Stimulated activated CD4-positive, alpha-beta T cell treated with anti-CD3 and anti-CD28 coated beads, TNF-alpha, amount 100 ng/mL, for 48 hours (primary cell): Measurements from ENCODE around the gene GNAI3.

Experiments used
- DNase-seq, 3 donors: peaks; one replicate each; pipeline ENCODE4 v3.0.0-alpha.2; 2020; ENCODE audit warnings: low read depth in 3 of 3

Gene GNAI3

GRCh38 chr1:109637446-109637845, 89.0 kb downstream of the GNAI3 start:
- DNase-seq: no peak

GRCh38 chr1:109639063-109639840, 90.8 kb downstream of the GNAI3 start:
- DNase-seq: no peak

DNA sequence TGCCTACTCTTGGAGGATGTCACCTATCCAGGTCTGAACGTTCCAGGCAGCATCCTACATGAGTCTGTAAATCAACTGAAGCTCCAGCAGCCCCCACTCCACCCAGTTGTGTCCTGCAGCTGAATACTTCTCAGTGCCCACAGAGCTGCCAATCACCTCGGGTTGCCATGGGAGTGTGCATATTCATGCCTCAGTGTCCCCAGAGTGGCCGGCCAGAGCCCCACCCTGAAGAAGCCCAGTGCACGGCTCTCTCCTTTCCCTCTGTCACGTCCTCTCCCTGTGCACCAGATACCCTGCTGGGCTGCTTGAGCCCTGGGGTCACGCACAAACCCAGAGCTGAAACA, 91.4 kb downstream of the GNAI3 start:
- no peak for DNase-seq

DNA sequence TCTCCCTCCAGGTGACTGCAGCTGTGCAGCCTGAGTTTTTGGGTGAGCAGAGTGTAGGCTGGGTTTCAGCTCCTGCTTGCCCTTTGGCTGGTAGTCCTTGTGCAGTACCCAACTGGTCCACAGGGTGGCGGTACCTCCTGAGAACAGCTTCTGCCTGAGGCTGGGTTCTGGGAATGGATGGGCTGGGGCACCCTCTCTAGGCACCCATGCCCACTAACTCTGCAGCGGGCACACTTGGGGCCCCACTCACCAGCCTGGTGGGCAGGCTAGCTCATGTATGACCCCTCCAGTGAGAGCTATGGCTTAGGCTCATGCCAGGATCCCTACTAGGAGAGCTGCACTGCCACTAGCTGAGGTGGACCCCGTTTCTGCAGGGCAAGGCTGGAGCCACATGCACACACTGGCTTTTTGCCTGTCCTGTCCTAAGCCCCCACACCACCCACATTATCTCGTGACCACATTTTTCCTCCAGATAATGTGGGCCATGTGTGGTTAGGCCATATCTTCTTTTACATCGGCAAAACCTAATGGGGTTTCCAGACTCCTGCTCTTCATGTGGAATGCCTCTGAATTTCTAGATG, 92.0 kb downstream of the GNAI3 start:
- peak; percentile 82 to 91 (median 89) for DNase-seq

DNA sequence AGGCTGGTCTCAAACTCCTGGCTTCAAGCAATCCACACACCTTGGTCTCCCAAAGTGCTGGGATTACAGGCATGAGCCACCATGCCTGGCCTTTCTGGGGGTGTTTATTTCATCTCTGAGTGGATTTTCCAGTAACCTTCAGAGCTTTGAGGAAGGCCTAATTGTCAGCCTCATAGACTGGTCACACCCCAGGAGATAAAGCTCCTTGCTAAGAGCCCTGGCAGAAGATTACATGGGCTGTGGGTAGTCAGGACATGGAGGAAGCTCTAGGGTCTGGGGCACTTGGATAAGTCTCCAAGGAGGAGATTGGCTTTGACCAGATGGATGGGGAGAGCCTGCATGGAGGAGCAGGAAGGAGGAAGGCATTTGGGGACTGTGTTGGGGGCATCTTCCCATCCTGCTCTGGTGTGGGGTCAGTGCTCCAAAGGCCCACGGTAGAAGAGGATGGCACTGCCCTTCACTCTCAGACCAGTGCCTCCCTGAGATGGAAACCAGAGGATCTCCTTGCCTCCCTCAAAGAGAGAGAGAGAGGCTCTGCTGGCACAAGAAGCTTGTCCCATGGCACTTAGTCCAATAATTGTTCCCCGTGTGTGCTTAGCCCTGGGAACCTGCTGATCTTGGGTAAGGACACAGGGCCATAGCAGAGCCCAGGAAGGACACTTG, 92.8 kb downstream of the GNAI3 start:
- DNase-seq: no peak

DNA sequence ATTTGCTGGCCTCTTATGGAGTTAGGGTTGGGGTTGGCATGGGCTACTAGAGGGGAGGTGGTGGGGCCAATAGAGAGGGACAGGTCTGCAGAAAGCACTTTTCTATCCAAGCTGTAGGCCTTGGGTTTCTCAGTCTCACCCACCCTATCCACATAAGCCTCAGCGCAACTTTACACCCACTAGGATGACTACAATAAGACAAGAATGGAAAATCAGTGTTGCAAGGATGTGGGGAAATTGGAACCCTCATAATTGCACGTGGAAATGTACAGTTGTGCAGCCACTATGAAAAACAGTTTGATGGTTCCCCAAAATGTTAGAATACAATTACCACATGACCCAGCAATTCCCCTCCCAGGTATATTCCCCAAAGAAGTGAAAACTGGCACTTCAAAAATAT, 93.4 kb downstream of the GNAI3 start:
- DNase-seq: no peak

DNA sequence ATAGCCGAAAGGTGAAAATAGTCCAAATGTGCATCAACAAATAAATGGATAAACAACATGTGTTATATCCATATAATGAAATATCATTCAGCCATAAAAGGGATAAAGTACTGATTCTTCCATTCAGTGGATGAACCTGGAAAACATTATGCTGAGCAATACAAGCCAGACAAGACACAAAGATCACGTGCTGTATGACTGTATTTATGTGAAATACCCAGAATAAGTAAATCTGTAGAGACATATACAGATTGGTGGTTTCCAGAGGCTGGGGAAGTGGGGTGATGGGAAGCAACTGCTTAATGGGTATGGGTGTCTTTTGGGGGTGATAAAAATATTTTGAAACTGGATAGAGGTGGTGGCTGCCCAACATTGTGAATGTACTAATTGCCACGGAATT, 94.2 kb downstream of the GNAI3 start:
- no peak for DNase-seq

- peak; percentile 74 to 91 (median 81) for DNase-seq
These were observed 95.2 kb downstream of the GNAI3 start for GRCh38 chr1:109643385-109644230.

- no peak for DNase-seq
These were observed 96.3 kb downstream of the GNAI3 start for GRCh38 chr1:109644670-109645069.

GRCh38 chr1:109649491-109649914, 101.1 kb downstream of the GNAI3 start:
- no peak for DNase-seq

DNA sequence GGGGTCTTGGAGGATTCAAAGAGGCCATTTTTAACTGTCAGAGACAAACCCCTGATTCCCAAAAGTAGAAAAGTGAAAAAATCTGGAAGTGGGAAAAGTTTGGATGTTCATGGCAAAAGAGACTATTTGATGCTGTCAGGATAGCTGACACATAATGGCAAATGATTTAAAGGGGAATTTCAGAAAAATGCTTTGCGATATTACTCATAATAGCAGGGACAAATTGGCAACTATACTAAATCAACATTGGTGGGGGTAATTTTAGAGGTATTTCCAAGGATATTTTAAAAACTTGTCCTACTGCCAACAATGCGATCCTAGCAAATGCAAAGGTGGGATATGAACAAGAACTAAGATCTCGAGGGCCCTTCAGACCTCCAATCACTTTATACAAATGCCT, 102.2 kb downstream of the GNAI3 start:
- no peak for DNase-seq

DNA sequence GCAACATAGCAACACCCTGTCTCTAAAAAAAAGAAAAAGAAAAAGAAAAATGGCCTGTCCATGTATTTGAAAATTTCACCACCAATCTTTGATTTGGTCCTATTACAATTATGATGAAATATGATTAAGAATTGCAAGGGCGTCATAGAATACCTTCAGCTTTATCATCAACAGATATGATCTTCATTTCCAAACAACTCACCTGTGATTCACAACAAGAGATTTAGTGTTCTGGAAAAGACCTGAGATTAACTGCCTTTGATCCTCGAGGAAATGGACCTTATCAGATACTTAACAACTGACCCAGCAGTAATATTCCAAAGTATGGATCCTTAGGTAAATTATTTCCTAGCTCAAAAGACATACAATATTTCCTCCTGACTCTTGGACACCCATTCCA, 104.0 kb downstream of the GNAI3 start:
- no peak for DNase-seq

- DNase-seq: no peak
These were observed 104.9 kb downstream of the GNAI3 start for GRCh38 chr1:109653306-109653705.

DNA sequence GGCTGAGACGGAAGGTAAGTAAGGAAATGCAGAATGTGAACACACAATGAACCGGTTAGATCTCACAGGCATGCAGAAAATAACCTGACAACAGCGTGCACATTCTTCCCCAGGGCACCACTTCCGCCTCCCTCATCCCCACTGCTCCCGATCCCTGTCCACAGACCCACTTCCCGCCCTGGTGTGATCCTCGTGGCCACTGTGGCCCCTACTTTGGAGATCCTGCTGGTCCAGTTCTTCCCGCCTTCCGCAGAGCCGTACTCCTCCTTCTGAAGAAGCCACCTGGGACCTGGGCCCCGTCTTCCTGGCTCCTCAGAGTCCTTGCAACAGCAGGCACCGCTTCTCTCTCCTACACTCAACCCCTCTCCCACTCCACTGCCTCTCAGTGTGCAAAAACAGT, 106.1 kb downstream of the GNAI3 start:
- no peak for DNase-seq

GRCh38 chr1:109655615-109656519, 107.5 kb downstream of the GNAI3 start, which contains the start of gene GSTM4:
TSS of gene GSTM4 (plus strand) at chr1:109656099. CDS start at chr1:109656390, 291 bp downstream.
- DNase-seq: peak; percentile 46 to 69 (median 48)

DNA sequence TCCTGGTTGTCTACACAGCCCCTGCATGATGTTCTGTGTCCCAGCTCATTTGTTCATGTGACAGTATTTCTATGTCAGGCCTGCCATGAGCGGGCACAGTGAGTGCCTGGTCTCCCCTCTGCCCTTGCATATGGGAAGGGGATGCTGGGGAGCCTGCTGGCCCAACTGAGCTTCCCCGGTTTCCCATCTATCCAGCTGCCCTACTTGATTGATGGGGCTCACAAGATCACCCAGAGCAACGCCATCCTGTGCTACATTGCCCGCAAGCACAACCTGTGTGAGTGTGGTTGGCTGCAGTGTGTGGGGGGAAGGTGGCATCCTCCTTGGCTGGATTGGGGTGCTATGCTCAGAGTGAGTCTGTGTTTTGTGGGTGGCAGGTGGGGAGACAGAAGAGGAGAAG, 109.0 kb downstream of the GNAI3 start:
- DNase-seq: no peak

GRCh38 chr1:109657970-109658369, 109.6 kb downstream of the GNAI3 start:
- no peak for DNase-seq

DNA sequence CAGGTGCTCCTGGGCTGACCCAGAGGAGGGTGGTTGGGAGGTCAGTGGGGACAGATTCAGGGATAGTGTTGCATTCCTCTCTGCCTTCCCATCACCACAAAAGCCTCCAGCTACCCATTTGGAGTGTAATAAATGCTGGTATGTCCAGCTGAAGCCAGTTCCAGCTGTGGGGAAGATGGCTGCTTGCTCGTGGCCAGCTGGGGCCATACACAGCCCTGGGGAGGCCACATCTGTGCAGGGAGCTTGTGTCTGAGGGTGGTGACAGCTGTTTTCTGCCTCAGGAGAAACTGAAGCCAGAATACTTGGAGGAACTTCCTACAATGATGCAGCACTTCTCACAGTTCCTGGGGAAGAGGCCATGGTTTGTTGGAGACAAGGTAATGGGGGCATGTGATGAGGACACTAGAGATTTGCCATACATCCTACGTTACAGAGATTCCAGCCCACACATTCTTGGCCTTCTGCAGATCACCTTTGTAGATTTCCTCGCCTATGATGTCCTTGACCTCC, 110.2 kb downstream of the GNAI3 start:
- no peak for DNase-seq

DNA sequence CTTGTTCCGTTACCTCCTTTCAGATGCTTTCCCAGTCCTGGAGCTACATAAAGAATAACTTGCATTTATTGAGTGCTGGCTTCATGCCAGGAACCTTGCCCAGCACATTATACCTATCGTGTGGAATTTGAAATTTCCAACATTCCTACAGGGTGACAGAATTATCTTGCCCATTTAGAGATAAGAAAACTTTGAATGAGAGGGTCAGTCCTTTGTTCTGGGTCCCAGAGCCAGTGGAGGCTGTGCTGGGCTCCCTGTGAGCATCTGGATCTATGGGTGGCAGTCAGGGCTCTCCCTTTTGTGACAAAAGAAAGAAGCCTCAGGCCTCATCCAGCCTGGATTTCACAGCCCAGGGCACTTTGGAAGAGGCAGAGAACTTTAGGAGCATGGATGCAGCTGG, 110.7 kb downstream of the GNAI3 start:
- no peak for DNase-seq

DNA sequence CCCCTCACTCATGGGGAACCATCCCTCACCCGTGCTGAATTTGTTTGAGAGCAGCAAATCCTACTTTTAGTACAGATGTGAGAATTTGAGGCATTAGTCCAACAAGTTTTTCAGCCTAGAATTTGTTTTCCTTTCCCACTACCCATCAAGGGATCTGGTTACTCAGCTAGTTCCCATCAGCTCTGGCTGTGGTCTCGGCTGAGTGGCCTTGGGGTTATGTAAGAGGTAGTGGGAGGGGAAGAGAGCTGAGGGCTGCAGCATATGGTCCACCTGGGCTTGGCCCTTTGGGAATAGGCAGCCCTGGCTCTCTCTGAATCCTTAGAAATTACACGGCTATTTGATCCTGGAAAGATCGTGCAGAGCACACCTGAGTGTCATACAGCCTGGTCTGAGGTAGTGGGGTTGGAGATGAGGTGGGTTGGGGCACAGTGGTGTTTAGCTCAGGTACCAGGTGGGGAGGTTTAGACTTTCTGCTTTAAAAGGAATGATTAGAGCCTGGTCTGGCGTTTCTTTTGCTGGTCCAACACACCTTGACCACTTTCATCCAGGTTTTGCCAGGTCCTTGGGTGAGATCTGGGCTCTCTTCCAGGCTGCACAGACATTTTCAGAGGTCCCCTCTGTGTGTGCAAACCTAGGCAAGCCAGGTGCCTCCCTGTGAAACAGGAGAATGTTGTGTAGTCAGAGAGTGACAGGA, 111.7 kb downstream of the GNAI3 start:
- DNase-seq: no peak
